ENCODE measurements around the gene COX11.
A peak's percentile ranks its signal among the peaks of the same experiment; 100 is the strongest.

Gene COX11, protein sequence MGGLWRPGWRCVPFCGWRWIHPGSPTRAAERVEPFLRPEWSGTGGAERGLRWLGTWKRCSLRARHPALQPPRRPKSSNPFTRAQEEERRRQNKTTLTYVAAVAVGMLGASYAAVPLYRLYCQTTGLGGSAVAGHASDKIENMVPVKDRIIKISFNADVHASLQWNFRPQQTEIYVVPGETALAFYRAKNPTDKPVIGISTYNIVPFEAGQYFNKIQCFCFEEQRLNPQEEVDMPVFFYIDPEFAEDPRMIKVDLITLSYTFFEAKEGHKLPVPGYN

GRCh38 chr17:54968262-54968987, at the start of gene COX11, which contains the start of gene STXBP4:
TSS of gene COX11 (minus strand) at chr17:54968654. CDS start at chr17:54968646, 8 bp downstream.
TSS of gene STXBP4 (plus strand) at chr17:54968765. CDS start at chr17:54986220, 17,455 bp downstream.
- DNase-seq: peak; percentile 91 to 97

DNA sequence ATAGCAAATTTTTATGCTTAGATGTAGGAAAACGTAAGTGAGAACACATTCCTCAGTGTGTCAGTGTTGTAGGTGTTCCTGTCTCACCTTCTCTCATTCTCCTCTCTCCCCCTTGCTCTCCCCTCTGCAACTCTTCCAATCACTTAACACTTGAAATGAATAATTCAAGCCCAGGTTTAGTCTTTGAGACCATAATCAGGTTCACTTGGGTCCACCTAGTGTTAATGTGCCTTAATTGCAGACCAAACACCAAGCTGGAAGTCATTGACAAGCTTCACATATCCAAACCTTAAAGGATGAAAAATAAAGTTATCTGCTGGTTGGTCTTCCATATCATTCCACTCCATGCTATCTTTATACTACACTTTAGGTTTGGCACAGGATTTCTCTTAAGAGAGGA, 37.1 kb upstream of the COX11 start:
- DNase-seq: peak in 1 of 2 experiments; percentile 51

DNA sequence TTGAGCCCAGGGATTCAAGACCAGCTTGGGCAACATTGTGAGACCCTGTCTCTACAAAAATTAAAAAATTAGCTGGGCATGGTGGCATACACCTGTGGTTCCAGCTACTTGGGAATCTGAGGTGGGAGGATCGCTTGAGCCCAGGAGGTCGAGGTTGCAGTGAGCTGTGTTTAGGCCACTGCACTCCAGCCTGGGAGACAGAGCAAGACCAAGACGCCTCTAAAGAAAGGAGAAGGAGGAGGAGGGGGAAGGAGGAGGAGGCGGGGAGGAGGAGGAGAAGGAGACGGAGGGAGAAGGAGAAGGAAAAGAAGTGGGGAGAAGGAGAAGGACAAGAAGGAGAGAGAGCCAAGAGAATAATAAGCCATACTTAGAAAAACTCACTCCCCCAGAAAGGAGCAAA, 36.0 kb upstream of the COX11 start:
- DNase-seq: no peak

- no peak for DNase-seq
Observed at GRCh38 chr17:55002458-55002857, 34.0 kb upstream of the COX11 start.

DNA sequence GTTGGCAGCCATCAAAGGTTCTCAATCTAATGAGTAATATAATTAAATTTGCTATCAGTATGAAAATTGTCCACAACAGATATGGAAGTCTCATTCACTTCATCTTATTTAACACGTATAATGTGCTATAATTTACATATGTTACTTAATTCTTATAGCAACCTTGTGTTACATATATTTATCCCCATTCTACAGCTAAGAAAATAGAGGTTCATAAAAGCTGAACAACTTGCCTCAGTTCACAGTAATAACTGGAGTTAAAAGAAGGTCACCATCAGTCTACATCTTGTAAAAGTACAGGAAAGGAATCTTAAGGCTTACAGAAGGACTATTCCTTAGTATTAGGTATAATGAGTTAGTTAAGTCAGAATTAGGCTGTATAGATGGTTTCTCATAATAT, 28.0 kb upstream of the COX11 start:
- DNase-seq: no peak

- peak; percentile 60 to 79 for DNase-seq
Observed at GRCh38 chr17:54992797-54993639, 24.6 kb upstream of the COX11 start.

GRCh38 chr17:54991567-54991966, 23.1 kb upstream of the COX11 start:
- no peak for DNase-seq

DNA sequence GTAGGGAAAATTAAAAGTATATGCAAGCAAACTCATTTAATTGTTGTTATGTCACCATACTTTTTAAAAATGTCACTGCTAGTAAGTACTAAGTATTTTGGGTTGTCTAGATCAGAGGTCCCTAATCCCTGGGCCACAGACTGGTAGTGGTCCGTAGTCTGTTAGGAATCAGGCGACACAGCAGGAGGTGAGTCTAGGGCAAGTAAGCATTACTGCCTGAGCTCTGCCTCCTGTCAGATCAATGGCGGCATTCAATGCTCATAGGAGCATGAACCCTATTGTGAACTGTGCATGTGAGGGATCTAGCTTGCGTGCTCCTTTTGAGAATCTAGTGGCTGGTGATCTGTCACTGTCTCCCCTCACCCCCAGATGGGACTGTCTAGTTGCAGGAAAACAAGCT, 21.7 kb upstream of the COX11 start:
- DNase-seq: no peak

- no peak for DNase-seq
Observed at GRCh38 chr17:54985476-54985875, 17.0 kb upstream of the COX11 start.

DNA sequence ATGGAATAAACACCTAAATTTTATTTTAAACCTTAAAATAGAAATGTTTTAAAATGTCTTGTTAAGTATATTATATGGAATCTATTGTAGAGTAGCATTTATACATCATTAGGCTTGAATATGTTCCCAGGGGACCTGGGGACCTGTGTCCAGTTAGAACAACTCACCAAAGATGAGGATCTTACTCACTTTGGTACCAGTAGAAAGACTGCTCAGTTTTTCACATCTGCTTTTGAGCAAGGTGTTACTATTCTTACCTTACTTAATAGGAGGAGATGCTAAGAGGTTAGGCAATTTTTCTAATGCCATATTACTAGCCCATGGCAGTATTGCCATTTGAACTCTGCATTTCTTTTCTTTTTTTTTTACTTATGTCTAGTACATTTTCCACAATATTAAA, 14.8 kb upstream of the COX11 start:
- DNase-seq: no peak

DNA sequence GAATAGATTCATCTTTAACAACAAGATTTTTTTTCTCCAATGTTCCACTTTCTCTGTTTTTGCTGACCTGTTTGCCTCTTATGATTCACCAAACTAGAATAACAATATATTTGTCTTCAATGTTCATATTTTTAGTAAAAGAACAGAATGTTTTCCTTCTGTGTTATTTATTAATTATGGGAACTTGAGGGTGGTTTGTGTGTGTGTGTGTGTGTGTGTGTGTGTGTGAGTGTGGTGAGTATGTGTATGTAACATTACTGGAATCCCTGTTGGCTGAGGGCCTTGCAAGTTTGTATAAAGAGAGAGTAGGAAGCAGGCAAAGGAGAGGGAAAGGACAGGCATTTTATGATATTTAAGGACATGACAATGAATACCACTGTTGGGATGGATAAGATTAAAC, 13.9 kb upstream of the COX11 start:
- no peak for DNase-seq

GRCh38 chr17:54980375-54980774, 11.9 kb upstream of the COX11 start:
- DNase-seq: no peak

GRCh38 chr17:54979657-54980056, 11.2 kb upstream of the COX11 start:
- DNase-seq: no peak

GRCh38 chr17:54977744-54978143, 9.3 kb upstream of the COX11 start:
- no peak for DNase-seq

- no peak for DNase-seq
Observed at GRCh38 chr17:54976316-54976715, 7.9 kb upstream of the COX11 start.

DNA sequence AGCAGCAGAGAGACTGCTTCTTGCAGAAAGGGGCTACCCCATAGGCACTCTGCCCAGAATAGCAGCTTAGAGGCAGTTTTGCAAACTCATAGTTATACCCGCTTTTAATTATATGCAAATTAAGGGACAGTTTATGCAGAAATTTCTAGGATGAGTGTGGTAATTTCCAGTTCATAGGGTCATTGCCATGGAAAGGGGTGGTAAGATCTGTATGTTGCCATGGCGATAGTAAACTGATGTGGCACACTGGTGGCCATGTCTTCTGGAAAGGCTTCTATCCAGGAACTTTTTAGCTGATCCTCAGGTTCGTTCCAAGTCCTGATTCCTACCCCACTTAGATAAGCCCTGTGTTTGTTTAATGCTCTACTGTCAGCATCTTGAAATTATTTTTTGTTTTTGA, 6.3 kb upstream of the COX11 start:
- no peak for DNase-seq

DNA sequence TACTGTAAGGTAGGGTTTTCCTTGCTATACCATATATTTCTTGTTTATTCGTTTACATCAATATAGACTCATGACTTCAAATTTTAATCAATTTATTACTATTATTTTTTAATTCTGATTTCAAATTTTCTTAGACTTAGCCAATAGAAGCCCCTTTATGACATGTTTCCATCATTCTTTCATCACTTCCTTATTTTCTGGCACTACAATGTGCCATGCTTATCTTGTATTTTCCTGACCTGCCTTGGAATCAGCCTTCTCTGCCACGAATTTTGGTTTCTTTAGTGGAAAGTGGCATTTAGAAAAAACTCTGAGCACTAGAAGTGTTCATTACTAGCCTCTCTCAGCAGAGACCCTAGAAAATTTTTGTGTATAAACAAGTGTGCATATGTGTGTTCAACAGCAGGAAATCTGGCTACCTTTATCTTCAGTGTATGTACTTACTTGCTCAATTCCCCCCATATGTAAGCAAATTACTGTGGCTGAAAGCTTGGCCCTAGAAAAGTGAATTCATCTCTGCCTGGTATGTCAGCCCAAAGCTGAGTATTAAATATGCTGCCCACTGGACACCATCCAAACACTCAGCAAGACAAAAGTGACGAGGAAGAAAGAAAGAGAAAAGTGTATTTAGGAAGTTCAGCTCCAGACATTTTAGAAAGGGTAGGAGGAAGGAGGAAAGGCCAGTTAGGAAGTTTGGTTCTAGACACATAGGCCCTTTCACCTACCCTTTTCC, 4.1 kb upstream of the COX11 start:
- DNase-seq: no peak

DNA sequence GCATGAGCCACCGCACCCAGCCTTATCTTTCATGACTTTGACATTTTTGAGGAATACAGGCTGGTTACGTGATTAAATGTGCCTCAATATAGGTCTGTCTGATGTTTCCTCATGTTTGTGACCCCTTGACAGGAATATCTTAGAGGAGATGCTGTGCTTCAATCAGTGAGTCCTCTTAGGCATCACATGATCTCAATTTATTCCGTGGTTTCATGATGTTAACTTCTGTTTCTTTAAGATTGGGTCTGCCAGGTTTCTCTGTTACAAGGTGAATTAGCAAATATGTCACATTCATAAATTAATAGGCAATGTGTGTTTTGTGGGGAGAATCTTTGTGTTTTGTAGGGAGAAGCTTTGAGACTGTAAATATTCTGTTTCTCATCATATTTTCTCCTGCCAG, 3.4 kb upstream of the COX11 start:
- no peak for DNase-seq

DNA sequence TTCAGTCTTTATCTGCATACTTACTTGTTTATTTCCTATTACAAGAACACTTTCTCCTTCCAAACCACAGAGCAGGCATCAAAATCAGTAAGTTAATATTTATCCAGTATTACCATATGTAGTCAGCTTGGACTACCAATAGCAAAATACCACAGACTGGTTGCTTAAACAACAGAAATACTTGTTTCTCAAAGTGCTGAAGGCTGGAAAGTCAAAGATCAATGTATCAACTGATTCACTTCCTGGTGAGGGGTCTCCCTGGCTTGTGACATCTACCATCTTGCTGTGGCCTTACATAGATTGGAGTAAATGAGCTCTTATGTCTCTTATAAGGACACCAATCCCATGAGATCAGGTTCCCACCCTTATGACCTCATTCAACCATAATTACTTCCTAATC, 2.7 kb upstream of the COX11 start:
- no peak for DNase-seq

GRCh38 chr17:54969658-54970572, 1.5 kb upstream of the COX11 start:
- DNase-seq: no peak

DNA sequence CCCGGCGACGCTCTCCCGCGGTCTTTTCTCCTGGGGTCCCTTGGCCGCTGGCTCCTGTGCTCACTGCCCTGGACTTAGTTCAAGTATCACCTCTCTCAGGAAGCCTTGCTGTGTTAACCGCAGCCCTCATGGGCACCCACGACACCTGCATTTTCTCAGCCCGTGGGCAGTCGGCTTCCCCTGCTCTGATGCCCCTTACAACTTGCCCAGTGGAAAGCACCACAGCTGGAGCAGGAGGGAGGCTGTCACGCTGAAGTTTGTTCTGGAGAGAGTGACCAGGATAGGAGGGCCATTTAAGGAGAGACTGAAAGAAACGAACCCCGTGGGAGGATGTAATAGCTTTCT, 506 bp upstream of the COX11 start:
- peak in 1 of 2 experiments; percentile 55 for DNase-seq
